Erythroblast (primary cell): ENCODE results near the gene PRR11.

Source experiments
- GATA1 ChIP-seq: IDR thresholded peaks from 2 replicates; pipeline ENCODE4 v1.6.1; 2011; ENCODE audit warnings: low read depth, mild to moderate bottlenecking, control low read depth, low read length, moderate library complexity
- POLR2A ChIP-seq: IDR thresholded peaks from 2 replicates; pipeline ENCODE4 v1.6.1; 2011; ENCODE audit warnings: mild to moderate bottlenecking, low read length

- no peak for TF ChIP-seq POLR2A
- TF ChIP-seq GATA1: no peak
Observed at GRCh38 chr17:59219370-59219769, 63.8 kb downstream of the PRR11 start.
